ENCODE data around the gene DICER1.

DNA sequence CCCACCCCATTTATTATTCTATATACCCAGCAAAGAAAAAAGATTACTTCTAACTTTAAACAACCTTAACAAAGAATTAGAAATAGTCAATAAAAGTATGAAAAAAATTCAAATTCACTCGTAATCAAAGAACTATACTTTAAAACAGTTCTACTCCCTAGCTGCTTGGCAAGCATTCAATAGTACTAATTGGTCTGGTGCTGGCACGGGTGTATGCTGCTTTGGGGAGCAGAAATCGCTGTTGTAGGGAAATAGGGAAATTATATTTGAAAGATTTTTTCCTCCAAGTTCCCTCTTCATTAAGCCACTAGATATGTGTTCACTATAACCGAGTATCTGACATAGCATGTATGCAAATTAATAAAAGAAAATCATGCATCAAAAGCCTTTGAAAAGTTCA, 65.7 kb downstream of the DICER1 start:
- TF ChIP-seq, protein P1, sequence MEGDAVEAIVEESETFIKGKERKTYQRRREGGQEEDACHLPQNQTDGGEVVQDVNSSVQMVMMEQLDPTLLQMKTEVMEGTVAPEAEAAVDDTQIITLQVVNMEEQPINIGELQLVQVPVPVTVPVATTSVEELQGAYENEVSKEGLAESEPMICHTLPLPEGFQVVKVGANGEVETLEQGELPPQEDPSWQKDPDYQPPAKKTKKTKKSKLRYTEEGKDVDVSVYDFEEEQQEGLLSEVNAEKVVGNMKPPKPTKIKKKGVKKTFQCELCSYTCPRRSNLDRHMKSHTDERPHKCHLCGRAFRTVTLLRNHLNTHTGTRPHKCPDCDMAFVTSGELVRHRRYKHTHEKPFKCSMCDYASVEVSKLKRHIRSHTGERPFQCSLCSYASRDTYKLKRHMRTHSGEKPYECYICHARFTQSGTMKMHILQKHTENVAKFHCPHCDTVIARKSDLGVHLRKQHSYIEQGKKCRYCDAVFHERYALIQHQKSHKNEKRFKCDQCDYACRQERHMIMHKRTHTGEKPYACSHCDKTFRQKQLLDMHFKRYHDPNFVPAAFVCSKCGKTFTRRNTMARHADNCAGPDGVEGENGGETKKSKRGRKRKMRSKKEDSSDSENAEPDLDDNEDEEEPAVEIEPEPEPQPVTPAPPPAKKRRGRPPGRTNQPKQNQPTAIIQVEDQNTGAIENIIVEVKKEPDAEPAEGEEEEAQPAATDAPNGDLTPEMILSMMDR (IDR thresholded peaks at IDR 0.05; ENCODE audit: insufficient read depth, low read depth, low read length), result no peak
- TF ChIP-seq EZH2 (IDR thresholded peaks at IDR 0.05; ENCODE audit: insufficient read depth, low read length), result no peak

Data from astrocyte (in vitro differentiated cells and primary cell).